Limb (tissue), 2 donors: ENCODE data around the gene MC1R.
A peak's percentile ranks its signal among the peaks of the same experiment; 100 is the strongest.
"Not testable (repeated sequence)": the region's sequence is repeated elsewhere in the genome, so short reads cannot be mapped to it uniquely, and the experiment has no call there.

ENCODE experiments used
- DNase-seq, 2 donors: peaks; one replicate each; pipeline ENCODE4 v3.0.0-alpha.2; 2016; ENCODE audit errors: extremely low spot score in 2 of 2

The MC1R gene

GRCh38 chr16:89958068-89958467, 39.4 kb downstream of the MC1R start:
- peak; percentile 6 to 64 for DNase-seq

DNA sequence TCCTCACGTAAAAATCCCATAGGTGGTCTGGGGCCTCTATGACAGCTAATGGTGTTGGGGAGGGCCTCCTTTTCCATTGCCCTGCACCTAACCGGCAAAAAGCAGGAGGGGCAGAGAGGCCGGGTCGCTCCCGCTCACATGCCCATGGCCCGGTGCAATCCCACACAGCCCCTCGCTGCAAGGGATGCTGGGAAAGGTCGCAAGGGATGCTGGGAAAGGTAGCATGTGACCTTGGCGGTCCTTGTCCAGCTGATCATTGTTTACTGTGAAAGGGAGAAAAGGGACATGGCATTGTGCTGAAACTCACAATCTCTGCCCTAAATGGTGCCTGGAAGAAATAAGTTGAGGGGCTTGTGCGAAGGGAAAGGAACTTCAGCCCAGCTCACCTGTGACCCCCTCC, 39.9 kb downstream of the MC1R start:
- no peak for DNase-seq

- no peak for DNase-seq
Measured at GRCh38 chr16:89960966-89961365, 42.3 kb downstream of the MC1R start.

GRCh38 chr16:89961920-89962319, 43.3 kb downstream of the MC1R start:
- DNase-seq = no peak

DNA sequence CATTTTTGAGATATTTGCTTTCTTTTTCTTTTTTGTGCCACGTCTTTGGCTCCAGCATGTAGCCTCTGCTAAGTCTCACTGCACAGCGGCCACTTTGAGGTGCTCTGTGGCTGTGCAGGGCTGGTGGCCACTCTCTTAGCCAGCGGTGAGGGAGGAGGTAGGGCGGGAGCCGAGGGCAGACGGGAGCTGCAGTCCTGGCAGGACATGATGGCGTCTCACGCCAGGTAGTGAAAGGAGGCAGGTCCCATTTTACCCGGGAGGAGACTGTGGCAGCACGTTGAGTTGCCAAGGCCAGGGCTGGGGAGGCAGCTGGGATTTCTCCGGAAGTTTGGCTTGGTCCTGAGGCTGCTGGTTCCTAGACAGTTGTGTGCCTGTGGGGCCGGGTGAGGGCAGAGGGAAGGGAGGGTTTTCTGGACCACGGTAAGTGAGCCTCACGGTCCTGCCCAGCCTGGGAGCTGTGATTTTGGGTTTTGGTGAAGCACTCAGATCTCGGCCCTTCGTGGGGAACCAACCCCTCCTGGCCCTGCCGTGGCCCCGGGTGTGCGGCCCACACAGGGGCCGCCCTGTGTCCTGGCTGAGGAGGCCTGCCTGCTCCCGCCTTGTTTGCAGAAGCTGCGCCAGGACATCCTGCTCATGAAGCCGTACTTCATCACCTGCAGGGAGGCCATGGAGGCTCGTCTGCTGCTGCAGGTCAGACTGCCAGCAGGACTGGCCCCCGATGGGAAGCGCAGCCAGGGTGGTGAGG, 44.3 kb downstream of the MC1R start:
- no peak for DNase-seq

DNA sequence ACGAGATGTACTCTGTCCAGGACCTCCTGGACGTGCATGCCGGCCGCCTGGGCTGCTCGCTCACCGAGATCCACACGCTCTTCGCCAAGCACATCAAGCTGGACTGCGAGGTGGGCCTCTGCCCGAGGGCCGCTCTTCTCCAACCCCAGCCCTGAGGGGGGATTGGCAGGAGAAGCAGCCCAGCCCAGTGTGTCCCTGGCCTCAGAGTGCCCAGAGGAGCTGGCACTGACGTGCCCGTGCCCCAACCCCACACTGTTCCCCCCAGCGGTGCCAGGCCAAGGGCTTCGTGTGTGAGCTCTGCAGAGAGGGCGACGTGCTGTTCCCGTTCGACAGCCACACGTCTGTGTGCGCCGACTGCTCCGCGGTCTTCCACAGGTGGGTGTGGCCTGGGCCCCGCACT, 45.5 kb downstream of the MC1R start:
- DNase-seq = no peak

DNA sequence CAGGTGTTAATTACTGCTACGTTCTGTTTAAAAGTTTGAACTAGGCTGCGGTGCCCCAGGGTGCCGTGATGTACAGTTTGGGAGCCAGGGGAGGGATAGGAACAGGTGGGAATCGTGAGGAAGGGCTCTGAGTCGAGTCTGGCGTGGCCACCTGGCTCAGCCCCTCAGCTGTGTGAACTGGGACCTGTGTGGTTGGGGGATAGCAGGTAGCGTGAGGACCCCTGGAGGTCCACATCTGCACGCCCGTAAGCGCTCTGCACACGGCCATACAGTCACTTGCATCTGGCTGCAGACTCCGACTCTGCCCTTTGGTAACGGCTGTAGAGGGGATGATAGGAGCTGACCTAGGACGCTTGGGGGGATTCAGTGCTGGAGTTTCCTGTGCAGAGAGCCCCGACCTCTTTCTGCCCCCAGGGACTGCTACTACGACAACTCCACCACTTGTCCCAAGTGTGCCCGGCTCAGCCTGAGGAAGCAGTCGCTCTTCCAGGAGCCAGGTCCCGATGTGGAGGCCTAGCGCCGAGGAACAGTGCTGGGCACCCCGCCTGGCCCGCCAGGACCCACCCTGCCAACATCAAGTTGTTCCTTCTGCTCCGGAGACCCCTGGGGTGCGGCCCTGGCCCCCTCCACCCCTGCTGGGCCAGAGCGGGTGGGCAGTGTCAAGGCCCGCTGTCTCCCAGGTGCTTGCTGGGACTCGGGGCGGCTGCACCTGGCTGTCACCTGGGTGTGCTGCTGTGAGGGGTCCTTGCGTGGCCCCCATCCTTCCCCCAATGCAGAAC, 47.0 kb downstream of the MC1R start:
- DNase-seq = no peak

DNA sequence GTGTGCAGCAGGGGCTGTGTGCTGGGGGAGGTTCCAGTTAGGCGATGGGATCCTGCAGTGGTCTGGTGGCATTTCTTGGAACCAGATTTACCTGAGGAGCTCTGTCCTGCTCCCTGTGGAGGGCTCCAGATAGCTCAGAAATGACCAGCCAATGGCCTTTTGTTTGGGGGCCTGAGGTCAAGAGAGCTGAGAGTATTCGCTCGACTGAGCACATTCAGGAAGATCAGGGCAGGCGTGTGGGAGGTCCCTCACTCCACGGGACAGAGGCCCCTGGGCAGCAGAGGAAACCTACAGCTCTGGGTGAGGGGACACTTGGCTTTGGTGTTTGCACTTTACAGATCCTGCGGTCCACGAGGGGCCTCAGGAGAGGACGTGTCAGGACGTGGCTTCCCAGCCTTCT, 48.1 kb downstream of the MC1R start:
- DNase-seq = no peak

DNA sequence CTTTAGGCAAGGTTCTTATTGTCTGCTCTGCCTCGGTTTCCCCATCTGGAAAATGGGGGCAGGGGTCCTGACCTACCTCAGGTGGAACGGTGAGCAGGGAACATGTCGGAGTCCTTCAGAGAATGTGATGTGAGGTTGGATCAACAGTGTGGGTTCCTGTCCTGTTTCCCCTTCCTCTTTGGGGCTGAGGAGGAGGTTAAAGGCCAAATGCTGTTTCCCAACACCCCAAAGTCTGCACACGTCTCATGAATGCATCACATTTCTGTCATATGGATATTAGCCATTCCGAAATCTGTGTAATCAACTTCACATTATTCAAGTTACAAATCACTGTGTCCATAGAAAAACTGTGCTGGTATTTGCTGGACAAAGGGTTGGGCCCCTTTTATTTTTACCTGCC, 48.8 kb downstream of the MC1R start:
- not testable (repeated sequence) for DNase-seq

GRCh38 chr16:89968074-89968473, 49.4 kb downstream of the MC1R start:
- DNase-seq = not testable (repeated sequence)

DNA sequence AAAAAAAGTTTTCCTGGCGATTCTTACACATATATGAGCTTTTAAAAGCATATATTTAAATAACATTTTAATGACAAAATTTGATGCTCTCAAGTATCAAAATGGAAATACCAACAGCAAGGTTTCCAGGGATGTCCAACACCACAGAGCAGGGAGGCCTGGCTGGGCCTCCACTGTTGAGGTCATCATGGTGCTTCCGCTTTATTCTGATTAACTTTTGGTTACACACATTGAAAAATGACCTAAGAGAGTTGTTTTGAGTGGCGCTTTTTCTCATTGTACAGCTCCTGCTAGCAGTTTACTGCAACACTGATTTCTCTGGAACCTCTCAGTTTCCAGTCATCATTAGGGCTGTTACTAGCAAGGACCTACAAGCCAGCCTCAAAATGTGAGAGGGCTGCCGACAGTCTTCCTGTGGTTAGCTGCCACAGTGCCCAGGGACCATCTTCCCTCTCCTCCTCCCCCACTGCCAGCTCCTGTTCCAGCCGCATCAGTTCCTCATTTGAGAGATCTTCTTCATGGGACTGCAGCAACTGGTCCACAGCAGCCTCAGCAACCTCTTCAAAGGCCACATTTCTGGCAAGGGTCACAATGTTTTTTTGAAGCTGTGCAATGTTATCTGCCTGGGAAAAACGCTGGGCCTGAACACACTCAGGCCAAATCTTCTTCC, 51.2 kb downstream of the MC1R start:
- DNase-seq = no peak
